GM11168 (cell line): ENCODE results near the gene ZNF76.
"Not testable (repeated sequence)": the region's sequence is repeated elsewhere in the genome, so short reads cannot be mapped to it uniquely, and the experiment has no call there.

ENCODE experiments used
- in situ Hi-C: fragments of 300-500 bp; cut with MboI; formaldehyde crosslinking; loops from one replicate; pipeline ENCODE4 v1.12.0; 2022; ENCODE audit warnings: low sequenced_read_pairs; ENCODE audit not compliant: unreplicated experiment

Gene ZNF76

DNA sequence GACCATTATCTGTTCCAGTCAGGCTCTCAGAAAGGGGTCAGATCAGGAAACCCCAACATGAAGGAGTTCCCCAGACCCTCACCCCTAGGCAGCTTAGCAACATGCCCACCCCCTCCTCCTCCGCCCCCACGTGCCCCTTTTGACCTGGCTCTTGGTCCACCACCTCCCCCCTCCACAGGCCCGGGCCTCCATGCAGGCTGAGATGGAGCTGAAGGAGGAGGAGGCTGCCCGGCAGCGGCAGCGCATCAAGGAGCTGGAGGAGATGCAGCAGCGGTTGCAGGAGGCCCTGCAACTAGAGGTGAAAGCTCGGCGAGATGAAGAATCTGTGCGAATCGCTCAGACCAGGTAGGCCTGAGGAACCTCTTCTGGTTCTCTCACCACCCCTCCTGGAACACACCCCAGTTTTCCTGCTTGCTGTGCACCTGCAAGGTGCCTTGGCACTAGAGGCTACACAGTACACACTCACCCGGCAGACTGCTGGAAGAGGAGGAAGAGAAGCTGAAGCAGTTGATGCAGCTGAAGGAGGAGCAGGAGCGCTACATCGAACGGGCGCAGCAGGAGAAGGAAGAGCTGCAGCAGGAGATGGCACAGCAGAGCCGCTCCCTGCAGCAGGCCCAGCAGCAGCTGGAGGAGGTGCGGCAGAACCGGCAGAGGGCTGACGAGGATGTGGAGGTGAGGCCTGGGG, 60.0 kb downstream of the ZNF76 start:
- in situ Hi-C loops, result no loop called here

DNA sequence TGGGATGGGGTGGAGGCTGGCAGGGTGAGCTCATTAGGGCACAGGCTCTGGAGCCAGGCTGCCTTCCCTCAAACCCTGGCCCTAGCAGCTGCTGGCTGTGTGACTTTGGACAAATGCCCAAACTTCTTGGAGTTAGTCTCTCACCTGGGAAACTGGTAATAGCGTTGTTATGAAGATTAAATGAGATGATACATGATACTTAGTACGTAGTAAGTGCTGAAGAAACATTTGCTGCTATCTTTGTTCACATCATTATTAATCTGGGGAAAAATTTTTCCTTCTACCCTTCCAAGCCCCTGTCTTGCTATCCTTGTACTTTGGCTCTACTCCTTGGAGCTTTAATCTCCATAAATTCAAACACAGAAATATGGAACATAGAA, 60.5 kb downstream of the ZNF76 start:
- in situ Hi-C loops, result no loop called here

DNA sequence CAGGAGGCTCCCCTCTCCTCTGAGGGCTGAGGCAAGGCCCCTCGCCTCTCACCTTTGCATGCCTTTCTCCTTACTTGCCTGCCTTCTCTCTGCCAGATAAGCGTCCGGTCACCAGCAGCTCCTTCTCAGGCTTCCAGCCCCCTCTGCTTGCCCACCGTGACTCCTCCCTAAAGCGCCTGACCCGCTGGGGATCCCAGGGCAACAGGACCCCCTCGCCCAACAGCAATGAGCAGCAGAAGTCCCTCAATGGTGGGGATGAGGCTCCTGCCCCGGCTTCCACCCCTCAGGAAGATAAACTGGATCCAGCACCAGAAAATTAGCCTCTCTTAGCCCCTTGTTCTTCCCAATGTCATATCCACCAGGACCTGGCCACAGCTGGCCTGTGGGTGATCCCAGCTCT, 61.6 kb downstream of the ZNF76 start:
- in situ Hi-C loops, result no loop called here

DNA sequence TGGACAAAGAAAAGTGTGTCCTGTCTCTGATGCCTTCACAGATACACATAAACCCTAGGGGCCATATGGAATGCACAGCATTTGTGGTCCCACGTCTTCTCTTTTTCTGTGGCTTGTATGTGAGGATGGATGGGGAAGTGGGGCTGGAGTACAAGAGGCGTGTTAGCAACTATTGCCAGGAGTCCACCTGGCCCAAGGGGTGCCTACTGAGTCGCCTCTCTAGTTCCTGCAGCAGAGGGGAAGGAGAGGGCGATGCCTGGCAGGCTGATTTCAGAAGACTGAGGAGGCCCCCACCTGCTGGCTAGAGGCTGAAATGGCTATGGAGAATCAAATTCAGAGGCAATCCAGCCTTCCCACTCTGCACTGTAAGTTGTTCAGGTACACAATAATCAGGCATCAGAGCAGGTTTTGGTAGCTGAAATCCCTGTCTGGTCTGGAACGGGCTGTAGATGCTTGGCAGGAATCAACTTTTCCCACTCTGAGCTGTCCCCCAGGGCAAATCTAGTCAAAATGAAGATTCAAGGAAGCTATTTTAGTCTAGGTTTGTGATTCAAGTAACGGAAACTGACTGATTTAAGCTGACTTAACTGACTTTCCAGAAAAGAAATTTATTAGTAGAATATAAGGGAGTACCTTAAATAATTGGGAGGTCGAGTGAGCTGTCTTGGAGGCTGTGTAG, 68.0 kb downstream of the ZNF76 start:
- in situ Hi-C loops, result no loop called here

DNA sequence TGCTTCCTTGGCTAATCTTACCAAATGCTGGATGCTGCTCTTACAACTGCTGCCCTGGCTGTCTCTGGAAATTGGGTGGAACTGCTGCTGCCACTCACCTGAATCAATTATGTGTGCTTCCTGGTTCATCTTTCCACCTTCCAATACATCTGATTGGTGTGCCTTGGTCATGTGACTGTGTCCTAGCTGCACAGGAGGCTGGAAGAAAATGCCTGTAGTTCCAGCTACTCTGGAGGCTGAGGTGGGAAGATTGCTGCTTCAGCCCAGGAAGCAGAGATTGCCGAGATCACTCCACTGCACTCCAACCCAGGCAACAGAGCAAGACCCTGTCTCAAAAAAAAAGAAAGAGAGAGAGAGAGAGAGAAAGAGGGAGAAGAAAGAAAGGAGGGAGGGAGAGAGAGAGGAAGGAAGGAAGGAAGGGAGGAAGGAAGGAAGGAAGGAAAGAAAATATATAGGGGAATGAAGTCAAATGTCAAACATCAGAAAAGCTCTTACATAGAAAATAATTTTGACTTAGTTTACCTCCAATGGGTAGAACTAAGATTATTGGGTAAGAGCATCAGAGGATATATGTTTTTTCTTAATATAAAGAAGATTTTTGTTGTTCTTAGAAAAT, 68.7 kb downstream of the ZNF76 start:
- in situ Hi-C loops, result no loop called here

DNA sequence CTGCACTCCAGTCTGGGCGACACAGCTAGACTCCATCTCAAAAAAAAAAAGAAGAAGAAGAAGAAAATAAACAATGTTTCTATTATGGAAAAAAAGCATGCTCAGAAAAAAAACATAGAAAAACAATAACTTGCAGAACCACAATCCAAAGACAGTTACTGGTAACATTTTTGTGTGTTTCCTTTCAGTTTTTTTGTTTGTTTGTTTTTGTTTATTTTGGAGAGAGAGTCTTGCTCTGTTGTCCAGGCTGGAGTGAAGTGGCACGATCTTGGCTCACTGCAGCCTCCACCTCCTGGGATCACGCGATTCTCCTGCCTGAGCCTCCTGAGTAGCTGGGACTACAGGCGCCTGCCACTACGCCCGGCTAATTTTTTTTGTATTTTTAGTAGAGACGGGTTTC, 69.4 kb downstream of the ZNF76 start:
- in situ Hi-C loops, result not testable (repeated sequence)

DNA sequence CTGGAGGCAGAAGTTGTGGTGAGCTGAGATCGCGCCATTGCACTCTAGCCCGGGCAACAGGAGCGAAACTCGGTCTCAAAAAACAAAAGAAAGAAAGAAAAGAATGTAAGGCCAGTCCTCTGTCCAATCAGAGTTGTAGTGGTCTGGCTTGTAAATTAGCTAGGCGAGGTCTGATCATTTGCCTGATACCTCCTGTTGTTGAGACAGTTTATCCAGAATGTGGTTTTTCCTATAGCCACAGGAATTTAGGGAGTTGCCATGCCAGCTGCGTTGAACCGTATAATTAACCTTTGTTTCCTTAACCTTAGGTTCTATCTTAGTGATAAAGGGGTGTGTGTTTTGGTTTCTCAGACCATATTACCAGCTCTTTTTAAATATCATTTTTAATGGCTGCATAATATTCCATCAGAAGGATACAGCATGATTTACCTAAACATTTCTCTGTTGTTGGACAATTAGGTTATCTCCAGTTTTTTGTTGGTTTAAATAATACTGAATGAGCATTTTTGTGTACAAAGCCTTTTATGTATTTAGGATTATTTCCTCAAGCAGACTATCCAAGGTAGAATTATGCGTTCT, 71.1 kb downstream of the ZNF76 start:
- in situ Hi-C loops, result no loop called here

DNA sequence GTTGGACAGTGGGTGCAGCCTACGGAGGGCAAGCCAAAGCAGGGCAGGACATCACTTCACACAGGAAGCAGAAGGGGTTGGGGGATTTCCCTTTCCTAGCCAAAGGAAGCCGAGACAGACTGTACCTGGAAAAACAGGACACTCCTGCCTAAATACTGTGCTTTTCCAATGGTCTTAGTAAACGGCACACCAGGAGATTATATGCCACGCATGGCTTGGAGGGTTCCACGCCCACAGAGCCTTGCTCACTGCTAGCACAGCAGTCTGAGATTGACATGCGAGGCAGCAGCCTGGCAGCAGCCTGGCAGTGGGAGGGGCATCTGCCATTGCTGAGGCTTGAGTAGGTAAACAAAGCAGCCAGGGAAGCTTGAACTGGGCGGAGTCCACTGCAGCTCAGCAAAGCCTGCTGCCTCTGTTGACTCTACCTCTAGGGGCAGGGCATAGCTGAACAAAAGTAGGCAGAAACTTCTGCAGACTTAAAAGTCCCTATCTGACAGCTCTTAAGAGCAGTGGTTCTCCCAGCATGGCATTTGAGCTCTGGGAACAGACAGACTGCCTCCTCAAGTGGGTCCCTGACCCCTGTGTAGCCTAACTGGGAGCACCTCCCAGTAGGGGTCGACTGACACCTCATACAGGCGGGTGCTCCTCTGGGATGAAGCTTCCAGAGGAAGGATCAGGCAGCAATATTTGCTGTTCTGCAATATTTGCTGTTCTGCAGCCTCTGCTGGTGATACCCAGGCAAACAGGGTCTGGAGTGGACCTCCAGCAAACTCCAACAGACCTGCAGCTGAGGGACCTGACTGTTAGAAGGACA, 72.7 kb downstream of the ZNF76 start:
- in situ Hi-C loops, result not testable (repeated sequence)

DNA sequence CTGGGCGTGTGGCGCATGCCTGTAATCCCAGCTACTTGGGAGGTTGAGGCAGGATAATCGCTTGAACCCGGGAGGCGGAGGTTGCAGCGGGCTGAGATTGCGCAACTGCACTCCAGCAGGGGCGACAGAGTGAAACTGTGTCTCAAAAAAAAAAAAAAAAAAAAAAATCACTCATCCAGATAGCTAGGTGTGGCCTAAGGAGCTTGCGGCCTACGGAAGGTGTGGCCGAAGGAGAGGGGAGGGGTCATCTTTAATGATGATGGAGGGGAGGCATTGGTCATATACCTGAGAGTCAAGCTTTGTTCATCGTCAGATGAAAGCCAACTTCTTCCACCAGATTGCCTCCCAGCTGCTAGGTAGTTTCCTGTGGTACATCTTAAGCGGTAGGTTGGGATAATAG, 82.0 kb downstream of the ZNF76 start:
- in situ Hi-C loops, result no loop called here

DNA sequence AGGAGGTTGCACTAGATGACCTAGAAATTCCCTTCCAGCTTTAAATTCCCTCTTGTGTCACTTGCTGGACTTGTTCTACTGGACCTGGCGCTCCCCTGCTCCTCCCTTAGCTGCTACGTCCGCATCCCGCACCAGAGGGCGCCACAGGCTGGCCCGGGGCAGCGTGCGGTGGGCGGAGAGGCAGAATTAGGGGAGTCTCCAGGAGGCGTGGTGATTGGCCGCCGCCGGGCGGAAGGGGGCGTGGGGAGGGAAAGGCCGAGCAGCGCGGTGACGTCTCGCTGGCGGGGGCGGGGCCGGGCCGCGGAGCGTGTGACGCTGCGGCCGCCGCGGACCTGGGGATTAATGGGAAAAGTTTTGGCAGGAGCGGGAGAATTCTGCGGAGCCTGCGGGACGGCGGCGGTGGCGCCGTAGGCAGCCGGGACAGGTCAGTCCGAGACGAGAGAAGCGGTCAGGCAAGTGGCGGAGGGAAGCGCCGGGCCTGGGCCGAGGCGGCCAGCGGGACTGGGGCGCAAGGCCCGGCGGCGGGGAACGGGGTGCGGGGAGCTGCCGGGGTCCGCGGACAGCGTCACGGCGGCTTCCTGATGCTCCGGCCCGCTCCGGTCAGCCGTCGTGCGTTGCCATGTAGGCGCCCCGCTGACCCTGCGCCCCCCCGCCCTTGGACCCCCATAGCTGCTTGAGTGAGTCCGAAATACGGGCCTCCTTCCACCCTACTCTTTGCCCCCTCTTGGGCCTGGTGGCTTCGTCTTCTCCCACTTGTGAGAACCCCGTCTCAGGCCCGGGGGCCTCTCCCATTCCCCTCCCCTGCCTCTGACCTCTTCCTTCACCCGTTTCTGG, 82.9 kb downstream of the ZNF76 start, which contains the start of gene PPARD:
TSS of gene PPARD (plus strand) at position 301 of the 834 bp plus-strand sequence. CDS start 68,530 bp downstream, outside the sequence.
- in situ Hi-C loops, result no loop called here

DNA sequence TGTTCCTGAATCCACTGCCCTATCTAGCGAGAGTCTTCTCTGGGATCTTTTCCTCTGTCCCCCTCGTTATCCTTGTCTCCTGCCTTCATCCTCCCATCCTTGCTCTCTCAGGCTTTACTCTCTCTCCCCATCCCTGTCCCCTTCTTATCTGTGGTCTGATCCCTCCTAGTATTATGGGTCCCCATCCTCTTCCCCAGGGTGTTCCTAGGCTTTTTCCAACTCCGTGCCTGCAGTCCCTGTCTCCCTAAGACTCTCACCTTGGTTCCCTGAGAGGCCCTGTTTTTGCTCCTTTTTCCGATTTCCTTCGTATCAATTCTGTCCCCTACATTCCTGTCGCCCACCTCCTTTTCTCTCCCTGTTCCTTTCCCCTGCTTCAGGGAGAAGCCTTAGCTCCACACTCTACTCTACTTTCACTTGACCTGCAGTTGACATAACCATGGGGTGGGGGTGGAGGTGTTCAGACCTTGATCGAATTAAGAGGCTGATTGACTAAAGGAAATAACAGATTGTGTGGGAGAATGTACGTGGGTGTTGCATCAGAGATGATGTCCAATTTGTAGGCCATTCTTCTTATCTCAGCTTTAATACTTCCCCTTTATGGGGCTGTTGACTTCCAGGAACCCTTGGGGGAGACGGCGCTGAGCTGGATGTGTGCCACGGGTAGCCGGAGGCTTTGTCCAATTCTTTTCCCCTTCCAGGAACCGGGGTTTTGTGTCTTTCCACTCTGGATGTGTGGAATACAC, 83.7 kb downstream of the ZNF76 start:
- in situ Hi-C loops, result no loop called here

DNA sequence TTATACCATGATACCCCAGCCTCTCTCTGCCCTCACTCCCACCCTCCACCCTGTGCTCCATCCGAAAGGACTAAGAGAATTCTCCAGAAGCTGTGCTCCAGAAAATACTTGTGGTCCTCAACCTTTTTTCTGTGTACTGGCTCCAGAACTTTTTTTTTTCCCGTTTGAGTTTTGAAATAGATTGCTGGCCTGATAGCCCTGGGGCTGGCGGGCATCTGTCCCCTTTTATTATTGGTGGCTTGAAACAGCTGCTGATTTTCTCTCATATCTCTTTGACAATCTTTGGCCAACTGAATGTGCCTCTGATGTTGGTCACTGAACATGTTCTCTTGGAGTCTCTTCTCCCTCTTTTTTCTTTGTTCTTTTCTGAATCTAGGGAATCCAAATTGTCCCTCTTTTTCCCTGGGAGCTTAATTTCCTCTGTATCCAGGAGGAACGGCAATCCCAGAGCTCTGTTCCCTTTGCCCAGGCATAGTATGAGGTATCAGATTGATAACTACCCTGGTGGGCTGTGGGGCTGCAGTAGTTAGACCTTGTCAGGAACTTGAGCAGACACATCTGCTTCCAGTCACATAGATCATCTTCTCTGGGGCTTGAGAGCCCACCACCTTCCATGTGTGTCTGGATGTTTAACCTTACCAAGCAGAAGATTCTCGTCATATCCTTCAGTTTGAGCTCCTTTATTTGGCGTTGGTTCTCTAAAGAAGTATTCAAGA, 84.5 kb downstream of the ZNF76 start:
- in situ Hi-C loops, result no loop called here
